Measurements from ENCODE around the gene CXCL17.

- TF ChIP-seq CTCF (IDR thresholded peaks at IDR 0.05) (no peak), POLR2A (IDR thresholded peaks at IDR 0.05) (no peak)
These were observed at the start of gene CXCL17 for GRCh38 chr19:42442833-42443232.

Measured in prostate gland (tissue), 2 donors.